IMR-90 (cell line): ENCODE results near the gene GOT2. TPM values are rescaled to one million over a fixed set of nuclear protein-coding genes. Genes with fewer than 3 reads are reported as not detected.

Source experiments
- ATAC-seq: fragments of 200-7000 bp; cut with Tn5 transposase; 2 replicates; pipeline ENCODE4 v1.9.1; 2020; ENCODE audit warnings: low read depth, mild to moderate bottlenecking, moderate library complexity
- Bru-seq: library from RNA; stranded (reverse); fragments of 400-500 nt; gene quantifications from one replicate; lab custom pipeline; 2021; lab: Mats Ljungman, UMichigan
- BruChase-seq, 2 experiments: library from RNA; stranded (reverse); fragments of 400-500 nt; gene quantifications; one replicate each; lab custom pipeline; 2021; lab: Mats Ljungman, UMichigan
- BruUV-seq: library from RNA; stranded (reverse); fragments of 400-500 nt; replicated peaks from 2 replicates; lab custom pipeline; 2021; lab: Mats Ljungman, UMichigan
- CTCF ChIA-PET: fragments of 300-600 bp; formaldehyde crosslinking; extraction: SDS; loops from one replicate; lab custom pipeline; 2021; ENCODE audit warnings: antibody characterized with exemption; lab: Yijun Ruan, JAX
- POLR2A ChIA-PET: fragments of 300-600 bp; sonication (Branson Sonifier 250); formaldehyde crosslinking; loops from one replicate; lab custom pipeline; 2022; ENCODE audit warnings: antibody characterized with exemption; ENCODE audit not compliant: unreplicated experiment; lab: Charles Lee
- DNase-seq: peaks from one replicate; pipeline ENCODE4 v3.0.0; 2013
- H2AFZ ChIP-seq: replicated peaks from 2 replicates; pipeline ENCODE3; 2013; ENCODE audit warnings: low read length, mild to moderate bottlenecking; ENCODE audit not compliant: poor library complexity
- H2AK5ac ChIP-seq: 2 replicates; pipeline ENCODE4 v1.6.1; 2013; ENCODE audit warnings: low read depth, low read length, inconsistent platforms
- H2AK9ac ChIP-seq: replicated peaks from 2 replicates; pipeline ENCODE3; 2013; ENCODE audit warnings: mild to moderate bottlenecking, low read depth, low read length, moderate library complexity; ENCODE audit not compliant: poor library complexity
- H2BK120ac ChIP-seq: 2 replicates; pipeline ENCODE4 v1.6.1; 2013; ENCODE audit warnings: low read depth, low read length, inconsistent platforms
- H2BK15ac ChIP-seq: 3 replicates; pipeline ENCODE4 v1.6.1; 2013; ENCODE audit warnings: low read depth, low read length, inconsistent platforms
- H2BK20ac ChIP-seq: 2 replicates; pipeline ENCODE4 v1.6.1; 2013; ENCODE audit warnings: low read depth, mild to moderate bottlenecking, inconsistent platforms, low read length, moderate library complexity
- H2BK5ac ChIP-seq: 2 replicates; pipeline ENCODE4 v1.6.1; 2013; ENCODE audit warnings: mild to moderate bottlenecking, low read depth, low read length, inconsistent platforms; ENCODE audit not compliant: poor library complexity, severe bottlenecking
- H3K14ac ChIP-seq: replicated peaks from 2 replicates; pipeline ENCODE4 v1.6.1; 2013; ENCODE audit warnings: low read depth, low read length, inconsistent platforms
- H3K18ac ChIP-seq: 2 replicates; pipeline ENCODE4 v1.6.1; 2013; ENCODE audit warnings: low read depth, low read length, control low read depth
- H3K23ac ChIP-seq: 2 replicates; pipeline ENCODE4 v1.6.1; 2013; ENCODE audit warnings: low read depth, low read length, inconsistent platforms
- H3K27ac ChIP-seq: 2 replicates; pipeline ENCODE4 v1.5.1; 2013; ENCODE audit warnings: mild to moderate bottlenecking, control low read depth, low read length; ENCODE audit not compliant: insufficient read depth
- H3K27me3 ChIP-seq: 2 replicates; pipeline ENCODE4 v1.6.1; 2013; ENCODE audit warnings: low read length; ENCODE audit not compliant: control insufficient read depth, insufficient read depth
- H3K36me3 ChIP-seq: 2 replicates; pipeline ENCODE4 v1.6.1; 2013; ENCODE audit warnings: low read length, mixed read lengths; ENCODE audit not compliant: control insufficient read depth, insufficient read depth
- H3K4ac ChIP-seq: 2 replicates; pipeline ENCODE4 v1.6.1; 2013; ENCODE audit warnings: low read depth, low read length, inconsistent platforms
- H3K4me1 ChIP-seq: 2 replicates; pipeline ENCODE4 v1.6.1; 2013; ENCODE audit warnings: low read length, mixed read lengths; ENCODE audit not compliant: control insufficient read depth, insufficient read depth
- H3K4me2 ChIP-seq: 2 replicates; pipeline ENCODE4 v1.6.1; 2013; ENCODE audit warnings: low read depth, mild to moderate bottlenecking, control low read depth, low read length, moderate library complexity
- H3K4me3 ChIP-seq: 2 replicates; pipeline ENCODE4 v1.5.1; 2013; ENCODE audit warnings: low read depth, mild to moderate bottlenecking, control low read depth, low read length, moderate library complexity; ENCODE audit not compliant: insufficient read depth
- H3K56ac ChIP-seq: 2 replicates; pipeline ENCODE4 v1.6.1; 2013; ENCODE audit warnings: low read length, inconsistent platforms; ENCODE audit not compliant: insufficient read depth; ENCODE audit errors: extremely low read depth
- H3K79me1 ChIP-seq, 2 experiments: 2 replicates each; pipeline ENCODE4 v1.6.1; 2013; ENCODE audit warnings: low read length in 2 of 2, inconsistent platforms in 1 of 2, low read depth in 1 of 2
- H3K9ac ChIP-seq: 2 replicates; pipeline ENCODE4 v1.6.1; 2013; ENCODE audit warnings: low read depth, low read length, control low read depth
- H3K9me1 ChIP-seq: 2 replicates; pipeline ENCODE4 v1.6.1; 2013; ENCODE audit warnings: low read length, inconsistent platforms; ENCODE audit not compliant: insufficient read depth
- H3K9me3 ChIP-seq: 2 replicates; pipeline ENCODE4 v1.6.1; 2013; ENCODE audit warnings: low read length; ENCODE audit not compliant: control insufficient read depth, insufficient read depth
- H4K20me1 ChIP-seq: 2 replicates; pipeline ENCODE4 v1.6.1; 2013; ENCODE audit warnings: low read length, inconsistent platforms; ENCODE audit not compliant: insufficient read depth
- H4K5ac ChIP-seq: 2 replicates; pipeline ENCODE4 v1.6.1; 2013; ENCODE audit warnings: mild to moderate bottlenecking, low read depth, low read length, control low read depth
- H4K8ac ChIP-seq, 2 experiments: 2 replicates each; pipeline ENCODE4 v1.6.1; 2013; ENCODE audit warnings: low read depth in 2 of 2, low read length in 2 of 2, control low read depth in 1 of 2, inconsistent platforms in 1 of 2
- H4K91ac ChIP-seq: 2 replicates; pipeline ENCODE4 v1.6.1; 2013; ENCODE audit warnings: low read depth, low read length, inconsistent platforms; ENCODE audit not compliant: insufficient read depth
- BHLHE40 ChIP-seq: fragments of 150-350 bp; IDR thresholded peaks from 2 replicates; pipeline ENCODE4 v1.6.1; 2016; ENCODE audit warnings: mild to moderate bottlenecking, low read depth, low read length
- FOS ChIP-seq: fragments of 150-350 bp; IDR thresholded peaks from 2 replicates; pipeline ENCODE4 v1.6.1; 2016; ENCODE audit warnings: low read depth, low read length
- MAFK ChIP-seq: IDR thresholded peaks from 2 replicates; pipeline ENCODE4 v1.6.1; 2012; ENCODE audit warnings: low read depth, low read length, improper control_type of control experiment
- MAZ ChIP-seq: IDR thresholded peaks from 2 replicates; pipeline ENCODE4 v1.6.1; 2012; ENCODE audit warnings: low read depth, mild to moderate bottlenecking, low read length, improper control_type of control experiment, moderate library complexity, borderline replicate concordance
- MXI1 ChIP-seq: IDR thresholded peaks from 2 replicates; pipeline ENCODE4 v1.6.1; 2012; ENCODE audit warnings: low read depth, mild to moderate bottlenecking, low read length, moderate library complexity, borderline replicate concordance
- NFE2L2 ChIP-seq: fragments of 150-350 bp; IDR thresholded peaks from 2 replicates; pipeline ENCODE4 v1.6.1; 2016; ENCODE audit warnings: low read depth, mild to moderate bottlenecking, low read length
- RAD21 ChIP-seq: IDR thresholded peaks from 2 replicates; pipeline ENCODE4 v1.6.1; 2012; ENCODE audit warnings: low read length, improper control_type of control experiment
- RCOR1 ChIP-seq: IDR thresholded peaks from 2 replicates; pipeline ENCODE4 v1.6.1; 2012; ENCODE audit warnings: mild to moderate bottlenecking, low read length, improper control_type of control experiment; ENCODE audit not compliant: insufficient replicate concordance
- SMC3 ChIP-seq: fragments of 150-350 bp; IDR thresholded peaks from 2 replicates; pipeline ENCODE4 v1.6.1; 2016; ENCODE audit warnings: low read depth, mild to moderate bottlenecking, antibody characterized with exemption, low read length, moderate library complexity
- USF2 ChIP-seq: fragments of 150-350 bp; IDR thresholded peaks from 2 replicates; pipeline ENCODE4 v1.6.1; 2017; ENCODE audit warnings: mild to moderate bottlenecking, antibody characterized with exemption, low read length, low read depth
- WGBS, 2 experiments: methylation state at CpG; one replicate each; pipeline versions ENCODE4 v1.1.5 to v1.1.7; 2013; ENCODE audit warnings: missing lambda C conversion rate in 2 of 2; ENCODE audit not compliant: insufficient read length in 1 of 2; ENCODE audit errors: extremely low coverage in 2 of 2; 5-methylcytosine and 5-hydroxymethylcytosine counted together
- dilution Hi-C: fragments of 300-500 bp; cut with HindIII; formaldehyde crosslinking; loops from one replicate; pipeline ENCODE4 v1.14.3; 2018; ENCODE audit warnings: low sequenced_read_pairs; ENCODE audit not compliant: unreplicated experiment
- in situ Hi-C: fragments of 300-500 bp; cut with MboI; formaldehyde crosslinking; loops from 3 replicates; pipeline ENCODE4 v1.14.3; 2019; ENCODE audit warnings: low sequenced_read_pairs, inconsistent platforms, mixed read lengths
- intact Hi-C: fragments of 100-400 bp; cut with micrococcal nuclease; formaldehyde crosslinking; loops from 2 replicates; pipeline ENCODE4 v1.10.0; 2022
- long read RNA-seq: library from polyadenylated mRNA; unstranded; transcript quantifications from one replicate; pipeline ENCODE4 v2.0.0, GENCODE V29; 2021; ENCODE audit not compliant: unreplicated experiment
- polyA plus RNA-seq, 3 experiments: library from polyadenylated mRNA; depleted of rRNA; stranded (reverse); fragments of >200 nt; gene quantifications; 2 replicates each; pipeline ENCODE4 v1.2.3, GENCODE V29; 2012; ENCODE audit warnings: low replicate concordance in 1 of 3
- total RNA-seq: library from RNA; depleted of rRNA; stranded (reverse); fragments of >200 nt; gene quantifications from 2 replicates; pipeline ENCODE4 v1.2.3, GENCODE V29; 2012; rRNA removed
- TF ChIP-seq, protein P1 (sequence below): conservative IDR thresholded peaks from 2 replicates; pipeline ENCODE4 v1.5.1; 2012; ENCODE audit warnings: mild to moderate bottlenecking, low read depth, low read length, improper control_type of control experiment

Gene GOT2
- total RNA-seq: 45.5 and 50.2 TPM in 2 replicates
- 55.2 and 60.2 TPM in 2 replicates for polyA plus RNA-seq (2012; rRNA removed)
- 27.0 and 48.7 TPM in 2 replicates for polyA plus RNA-seq (2012; cell fraction: cytosol; rRNA removed)
- 27.3 and 55.3 TPM in 2 replicates for polyA plus RNA-seq (2012; cell fraction: nucleus; rRNA removed; ENCODE audit: low replicate concordance)
- Bru-seq, nascent RNA: percentile 70 among the genes with signal in this experiment
- percentile 74 among the genes with signal in this experiment for BruChase-seq, experiment 1, labeled RNA remaining after a 6-hour chase
- percentile 61 among the genes with signal in this experiment for BruChase-seq, experiment 2, labeled RNA remaining after a 2-hour chase
- long read RNA-seq, transcript GOT2-201 (10 exons, 2,462 nt): major isoform, 76 of 84 reads
- long read RNA-seq, partial matches to known transcripts: 5 of 84 reads
- long read RNA-seq, other reads (novel, unspliced or antisense): 3 of 84 reads

- CTCF ChIA-PET: interaction anchor here (0.7 to 1.6 kb wide), 3 partner anchors 17 to 397 kb away, joined by 3 read pairs; no protein-coding TSS in a partner anchor
- H3K27me3 ChIP-seq: 0 out of 2 replicates have a peak, but pooled peaks cover 2% of the 10 kb centered on the region
These were observed at the start of gene GOT2 for GRCh38 chr16:58733671-58734458. TSS of gene GOT2 (minus strand) at chr16:58734316. CDS start at chr16:58734228, 88 bp downstream.

More at GRCh38 chr16:58733671-58734458, at the start of gene GOT2:
- DNase-seq (peak; percentile 79), ATAC-seq (peak; percentile 98)
- no peaks in the 10 kb centered on the region for H3K9me3 ChIP-seq
- no peak within 1 kb of the TSS for H4K91ac ChIP-seq
- H2AFZ ChIP-seq: peak within 1 kb of the TSS; percentile 100
- 0 out of 2 replicates have a peak within 1 kb of the TSS, but pooled peaks have one; percentile 12 for H3K56ac ChIP-seq
- peaks cover 3% of the 10 kb centered on the region for H3K4me1 ChIP-seq
- H2AK9ac ChIP-seq: peak within 1 kb of the TSS; percentile 23
- intact Hi-C loops: no loop called here
- peak within 1 kb of the TSS; percentile 56 for H2BK5ac ChIP-seq
- 0 out of 2 replicates have a peak within 1 kb of the TSS, but pooled peaks have one; percentile 32 for H2BK120ac ChIP-seq
- H3K36me3 ChIP-seq: peaks cover 2% of the 10 kb centered on the region; the same call in 1 of the 2 replicates
- H2AK5ac ChIP-seq: no peak within 1 kb of the TSS; the same call in 1 of the 2 replicates
- peak within 1 kb of the TSS; percentile 68 for H3K14ac ChIP-seq
- H2BK20ac ChIP-seq: 0 out of 2 replicates have a peak within 1 kb of the TSS, but pooled peaks have one; percentile 62
- dilution Hi-C loops: no loop called here
- no TSS peak for BruUV-seq
- 1% methylated on average over 22 of the region's 68 CpGs; no CpG with 5 or more reads in 1 of the 2 experiments for WGBS, 2 experiments
- H3K9ac ChIP-seq: peak within 1 kb of the TSS; percentile 90
- peak within 1 kb of the TSS; percentile 84 for H3K4ac ChIP-seq
- POLR2A ChIA-PET: interaction anchor here (0.6 kb wide), 1 partner anchor 11 kb away, joined by 11 read pairs; no protein-coding TSS in a partner anchor
- peak within 1 kb of the TSS; percentile 96 for H3K4me2 ChIP-seq
- H3K18ac ChIP-seq: peak within 1 kb of the TSS; percentile 51; the same call in 1 of the 2 replicates
- H3K4me3 ChIP-seq: peak within 1 kb of the TSS; percentile 81
- TF ChIP-seq FOS (no peak), MXI1 (peak; percentile 86; the same call in 1 of the 2 replicates), BHLHE40 (peak; percentile 37; the same call in 1 of the 2 replicates), MAZ (no peak; the same call in 1 of the 2 replicates), RAD21 (peak; percentile 24), NFE2L2 (peak; percentile 73; the same call in 1 of the 2 replicates), MAFK (no peak), USF2 (0 out of 2 replicates have a peak, but pooled peaks have one; percentile 6), SMC3 (0 out of 2 replicates have a peak, but pooled peaks have one; percentile 12), RCOR1 (no peak)
- TF ChIP-seq, protein P1, sequence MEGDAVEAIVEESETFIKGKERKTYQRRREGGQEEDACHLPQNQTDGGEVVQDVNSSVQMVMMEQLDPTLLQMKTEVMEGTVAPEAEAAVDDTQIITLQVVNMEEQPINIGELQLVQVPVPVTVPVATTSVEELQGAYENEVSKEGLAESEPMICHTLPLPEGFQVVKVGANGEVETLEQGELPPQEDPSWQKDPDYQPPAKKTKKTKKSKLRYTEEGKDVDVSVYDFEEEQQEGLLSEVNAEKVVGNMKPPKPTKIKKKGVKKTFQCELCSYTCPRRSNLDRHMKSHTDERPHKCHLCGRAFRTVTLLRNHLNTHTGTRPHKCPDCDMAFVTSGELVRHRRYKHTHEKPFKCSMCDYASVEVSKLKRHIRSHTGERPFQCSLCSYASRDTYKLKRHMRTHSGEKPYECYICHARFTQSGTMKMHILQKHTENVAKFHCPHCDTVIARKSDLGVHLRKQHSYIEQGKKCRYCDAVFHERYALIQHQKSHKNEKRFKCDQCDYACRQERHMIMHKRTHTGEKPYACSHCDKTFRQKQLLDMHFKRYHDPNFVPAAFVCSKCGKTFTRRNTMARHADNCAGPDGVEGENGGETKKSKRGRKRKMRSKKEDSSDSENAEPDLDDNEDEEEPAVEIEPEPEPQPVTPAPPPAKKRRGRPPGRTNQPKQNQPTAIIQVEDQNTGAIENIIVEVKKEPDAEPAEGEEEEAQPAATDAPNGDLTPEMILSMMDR: peak; percentile 90
- H4K20me1 ChIP-seq: peaks cover 7% of the 10 kb centered on the region; the same call in 1 of the 2 replicates
- H4K5ac ChIP-seq: peak within 1 kb of the TSS; percentile 83; the same call in 1 of the 2 replicates
- in situ Hi-C loops: no loop called here
- peaks cover 2 to 35% of the 10 kb centered on the region in 2 experiments; a peak in 3 of 4 replicates for H3K79me1 ChIP-seq
- peaks cover 2% of the 10 kb centered on the region; the same call in 1 of the 2 replicates for H3K9me1 ChIP-seq
- H4K8ac ChIP-seq: peak within 1 kb of the TSS; percentile 61 to 85; a peak in 3 of 4 replicates
- peak within 1 kb of the TSS; percentile 72 for H3K23ac ChIP-seq
- no peak within 1 kb of the TSS for H2BK15ac ChIP-seq
- H3K27ac ChIP-seq: peak within 1 kb of the TSS; percentile 81
